IMR-90 (cell line): Measurements from ENCODE around the gene ABCC5. TPM values are rescaled to one million over a fixed set of nuclear protein-coding genes. Genes with fewer than 3 reads are reported as not detected.

Experiments
- ATAC-seq: fragments of 200-7000 bp; cut with Tn5 transposase; 2 replicates; pipeline ENCODE4 v1.9.1; 2020; ENCODE audit warnings: low read depth, mild to moderate bottlenecking, moderate library complexity
- BruUV-seq: library from RNA; stranded (reverse); fragments of 400-500 nt; replicated peaks from 2 replicates; lab custom pipeline; 2021; lab: Mats Ljungman, UMichigan
- CTCF ChIA-PET: fragments of 300-600 bp; formaldehyde crosslinking; extraction: SDS; loops from one replicate; lab custom pipeline; 2021; ENCODE audit warnings: antibody characterized with exemption; lab: Yijun Ruan, JAX
- POLR2A ChIA-PET: fragments of 300-600 bp; sonication (Branson Sonifier 250); formaldehyde crosslinking; loops from one replicate; lab custom pipeline; 2022; ENCODE audit warnings: antibody characterized with exemption; ENCODE audit not compliant: unreplicated experiment; lab: Charles Lee
- DNase-seq: peaks from one replicate; pipeline ENCODE4 v3.0.0; 2013
- H2AFZ ChIP-seq: replicated peaks from 2 replicates; pipeline ENCODE3; 2013; ENCODE audit warnings: low read length, mild to moderate bottlenecking; ENCODE audit not compliant: poor library complexity
- H2AK5ac ChIP-seq: 2 replicates; pipeline ENCODE4 v1.6.1; 2013; ENCODE audit warnings: low read depth, low read length, inconsistent platforms
- H2AK9ac ChIP-seq: replicated peaks from 2 replicates; pipeline ENCODE3; 2013; ENCODE audit warnings: mild to moderate bottlenecking, low read depth, low read length, moderate library complexity; ENCODE audit not compliant: poor library complexity
- H2BK120ac ChIP-seq: 2 replicates; pipeline ENCODE4 v1.6.1; 2013; ENCODE audit warnings: low read depth, low read length, inconsistent platforms
- H2BK15ac ChIP-seq: 3 replicates; pipeline ENCODE4 v1.6.1; 2013; ENCODE audit warnings: low read depth, low read length, inconsistent platforms
- H2BK20ac ChIP-seq: 2 replicates; pipeline ENCODE4 v1.6.1; 2013; ENCODE audit warnings: low read depth, mild to moderate bottlenecking, inconsistent platforms, low read length, moderate library complexity
- H2BK5ac ChIP-seq: 2 replicates; pipeline ENCODE4 v1.6.1; 2013; ENCODE audit warnings: mild to moderate bottlenecking, low read depth, low read length, inconsistent platforms; ENCODE audit not compliant: poor library complexity, severe bottlenecking
- H3K14ac ChIP-seq: replicated peaks from 2 replicates; pipeline ENCODE4 v1.6.1; 2013; ENCODE audit warnings: low read depth, low read length, inconsistent platforms
- H3K18ac ChIP-seq: 2 replicates; pipeline ENCODE4 v1.6.1; 2013; ENCODE audit warnings: low read depth, low read length, control low read depth
- H3K23ac ChIP-seq: 2 replicates; pipeline ENCODE4 v1.6.1; 2013; ENCODE audit warnings: low read depth, low read length, inconsistent platforms
- H3K27ac ChIP-seq: 2 replicates; pipeline ENCODE4 v1.5.1; 2013; ENCODE audit warnings: mild to moderate bottlenecking, control low read depth, low read length; ENCODE audit not compliant: insufficient read depth
- H3K27me3 ChIP-seq: 2 replicates; pipeline ENCODE4 v1.6.1; 2013; ENCODE audit warnings: low read length; ENCODE audit not compliant: control insufficient read depth, insufficient read depth
- H3K36me3 ChIP-seq: 2 replicates; pipeline ENCODE4 v1.6.1; 2013; ENCODE audit warnings: low read length, mixed read lengths; ENCODE audit not compliant: control insufficient read depth, insufficient read depth
- H3K4ac ChIP-seq: 2 replicates; pipeline ENCODE4 v1.6.1; 2013; ENCODE audit warnings: low read depth, low read length, inconsistent platforms
- H3K4me1 ChIP-seq: 2 replicates; pipeline ENCODE4 v1.6.1; 2013; ENCODE audit warnings: low read length, mixed read lengths; ENCODE audit not compliant: control insufficient read depth, insufficient read depth
- H3K4me2 ChIP-seq: 2 replicates; pipeline ENCODE4 v1.6.1; 2013; ENCODE audit warnings: low read depth, mild to moderate bottlenecking, control low read depth, low read length, moderate library complexity
- H3K4me3 ChIP-seq: 2 replicates; pipeline ENCODE4 v1.5.1; 2013; ENCODE audit warnings: low read depth, mild to moderate bottlenecking, control low read depth, low read length, moderate library complexity; ENCODE audit not compliant: insufficient read depth
- H3K56ac ChIP-seq: 2 replicates; pipeline ENCODE4 v1.6.1; 2013; ENCODE audit warnings: low read length, inconsistent platforms; ENCODE audit not compliant: insufficient read depth; ENCODE audit errors: extremely low read depth
- H3K79me1 ChIP-seq, 2 experiments: 2 replicates each; pipeline ENCODE4 v1.6.1; 2013; ENCODE audit warnings: low read length in 2 of 2, inconsistent platforms in 1 of 2, low read depth in 1 of 2
- H3K9ac ChIP-seq: 2 replicates; pipeline ENCODE4 v1.6.1; 2013; ENCODE audit warnings: low read depth, low read length, control low read depth
- H3K9me1 ChIP-seq: 2 replicates; pipeline ENCODE4 v1.6.1; 2013; ENCODE audit warnings: low read length, inconsistent platforms; ENCODE audit not compliant: insufficient read depth
- H3K9me3 ChIP-seq: 2 replicates; pipeline ENCODE4 v1.6.1; 2013; ENCODE audit warnings: low read length; ENCODE audit not compliant: control insufficient read depth, insufficient read depth
- H4K20me1 ChIP-seq: 2 replicates; pipeline ENCODE4 v1.6.1; 2013; ENCODE audit warnings: low read length, inconsistent platforms; ENCODE audit not compliant: insufficient read depth
- H4K5ac ChIP-seq: 2 replicates; pipeline ENCODE4 v1.6.1; 2013; ENCODE audit warnings: mild to moderate bottlenecking, low read depth, low read length, control low read depth
- H4K8ac ChIP-seq, 2 experiments: 2 replicates each; pipeline ENCODE4 v1.6.1; 2013; ENCODE audit warnings: low read depth in 2 of 2, low read length in 2 of 2, control low read depth in 1 of 2, inconsistent platforms in 1 of 2
- H4K91ac ChIP-seq: 2 replicates; pipeline ENCODE4 v1.6.1; 2013; ENCODE audit warnings: low read depth, low read length, inconsistent platforms; ENCODE audit not compliant: insufficient read depth
- CEBPB ChIP-seq: IDR thresholded peaks from 2 replicates; pipeline ENCODE4 v1.6.1; 2012; ENCODE audit warnings: low read depth, low read length, improper control_type of control experiment
- MAFK ChIP-seq: IDR thresholded peaks from 2 replicates; pipeline ENCODE4 v1.6.1; 2012; ENCODE audit warnings: low read depth, low read length, improper control_type of control experiment
- MAZ ChIP-seq: IDR thresholded peaks from 2 replicates; pipeline ENCODE4 v1.6.1; 2012; ENCODE audit warnings: low read depth, mild to moderate bottlenecking, low read length, improper control_type of control experiment, moderate library complexity, borderline replicate concordance
- MXI1 ChIP-seq: IDR thresholded peaks from 2 replicates; pipeline ENCODE4 v1.6.1; 2012; ENCODE audit warnings: low read depth, mild to moderate bottlenecking, low read length, moderate library complexity, borderline replicate concordance
- NFE2L2 ChIP-seq: fragments of 150-350 bp; IDR thresholded peaks from 2 replicates; pipeline ENCODE4 v1.6.1; 2016; ENCODE audit warnings: low read depth, mild to moderate bottlenecking, low read length
- POLR2A ChIP-seq: IDR thresholded peaks from 2 replicates; pipeline ENCODE4 v1.6.1; 2012; ENCODE audit warnings: mild to moderate bottlenecking, low read depth, low read length
- RCOR1 ChIP-seq: IDR thresholded peaks from 2 replicates; pipeline ENCODE4 v1.6.1; 2012; ENCODE audit warnings: mild to moderate bottlenecking, low read length, improper control_type of control experiment; ENCODE audit not compliant: insufficient replicate concordance
- RFX5 ChIP-seq: IDR thresholded peaks from 2 replicates; pipeline ENCODE4 v1.8.0; 2012; ENCODE audit warnings: low read depth, mild to moderate bottlenecking, low read length, moderate library complexity
- SMC3 ChIP-seq: fragments of 150-350 bp; IDR thresholded peaks from 2 replicates; pipeline ENCODE4 v1.6.1; 2016; ENCODE audit warnings: low read depth, mild to moderate bottlenecking, antibody characterized with exemption, low read length, moderate library complexity
- WGBS, 2 experiments: methylation state at CpG; one replicate each; pipeline versions ENCODE4 v1.1.5 to v1.1.7; 2013; ENCODE audit warnings: missing lambda C conversion rate in 2 of 2; ENCODE audit not compliant: insufficient read length in 1 of 2; ENCODE audit errors: extremely low coverage in 2 of 2; 5-methylcytosine and 5-hydroxymethylcytosine counted together
- dilution Hi-C: fragments of 300-500 bp; cut with HindIII; formaldehyde crosslinking; loops from one replicate; pipeline ENCODE4 v1.14.3; 2018; ENCODE audit warnings: low sequenced_read_pairs; ENCODE audit not compliant: unreplicated experiment
- in situ Hi-C: fragments of 300-500 bp; cut with MboI; formaldehyde crosslinking; loops from 3 replicates; pipeline ENCODE4 v1.14.3; 2019; ENCODE audit warnings: low sequenced_read_pairs, inconsistent platforms, mixed read lengths
- intact Hi-C: fragments of 100-400 bp; cut with micrococcal nuclease; formaldehyde crosslinking; loops from 2 replicates; pipeline ENCODE4 v1.10.0; 2022
- polyA plus RNA-seq, 3 experiments: library from polyadenylated mRNA; depleted of rRNA; stranded (reverse); fragments of >200 nt; gene quantifications; 2 replicates each; pipeline ENCODE4 v1.2.3, GENCODE V29; 2012; ENCODE audit warnings: low replicate concordance in 1 of 3
- total RNA-seq: library from RNA; depleted of rRNA; stranded (reverse); fragments of >200 nt; gene quantifications from 2 replicates; pipeline ENCODE4 v1.2.3, GENCODE V29; 2012
- TF ChIP-seq, protein P1 (sequence below): fragments of 150-350 bp; IDR thresholded peaks from 2 replicates; pipeline ENCODE4 v1.6.1; 2017; ENCODE audit warnings: mild to moderate bottlenecking, antibody characterized with exemption, low read length, low read depth
- TF ChIP-seq, protein P2 (sequence below): conservative IDR thresholded peaks from 2 replicates; pipeline ENCODE4 v1.5.1; 2012; ENCODE audit warnings: mild to moderate bottlenecking, low read depth, low read length, improper control_type of control experiment

The ABCC5 gene
- total and polyA plus RNA-seq, 2 of the 4 experiments (the other 2 are of a cell fraction), result 8.4 to 17.7 TPM

DNA sequence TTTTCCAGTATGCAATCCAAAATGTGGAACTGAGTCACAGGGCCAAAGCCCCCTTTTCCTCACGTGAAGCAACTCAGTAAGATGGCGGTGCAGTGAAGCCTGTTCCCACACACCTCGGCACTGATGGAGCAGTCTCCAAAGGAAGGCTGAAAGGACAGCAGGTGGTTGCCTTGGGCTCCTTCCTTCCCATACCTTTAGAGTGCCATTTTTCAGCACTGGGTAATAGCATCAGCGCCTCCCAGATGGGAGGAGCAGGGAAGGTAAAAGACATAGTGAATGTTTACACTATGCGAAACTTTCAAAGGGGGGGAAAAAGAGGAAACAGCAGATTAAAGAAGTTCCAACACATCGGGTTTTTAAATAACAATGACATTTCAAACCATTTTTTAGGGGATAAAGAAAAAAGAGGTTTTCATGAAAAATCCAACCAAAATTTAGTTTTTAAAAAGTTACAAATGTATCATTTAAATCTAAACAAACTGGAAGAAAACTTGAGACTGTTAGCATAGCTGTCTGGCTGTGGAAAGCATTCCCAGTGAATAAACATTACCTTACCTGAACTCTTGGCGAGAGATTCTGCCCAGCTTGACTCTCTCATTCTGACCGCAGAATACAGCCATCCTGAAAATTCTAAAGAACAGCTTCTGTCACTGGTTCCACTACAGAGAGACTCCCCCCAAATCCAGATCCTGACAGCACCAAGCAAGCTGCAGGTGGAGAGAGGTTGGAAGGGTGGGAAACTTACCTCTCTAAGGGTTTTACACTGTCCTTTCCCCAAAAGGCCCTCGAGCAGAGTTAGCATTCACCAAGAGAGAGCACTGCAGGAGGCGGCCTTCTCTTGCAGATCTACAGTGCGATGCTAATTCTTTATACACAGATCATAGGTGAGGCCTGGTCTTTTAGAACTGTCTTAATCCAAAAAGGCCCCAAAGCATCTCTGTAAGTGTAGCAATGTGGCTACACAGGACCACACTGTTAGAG, 32.6 kb downstream of the ABCC5 start:
- H3K23ac ChIP-seq, result no peak overlapping the region
- intact Hi-C loops, result no loop called here
- H3K4me1 ChIP-seq, result peaks cover 16% of the 10 kb centered on the region
- DNase-seq, result no peak
- no CpG with 5 or more reads among the region's 11 CpGs for WGBS, 2 experiments
- H3K4me2 ChIP-seq, result no peak overlapping the region
- H2BK120ac ChIP-seq, result no peak overlapping the region
- TF ChIP-seq RCOR1 (no peak), MXI1 (no peak), CEBPB (no peak), MAZ (no peak), NFE2L2 (no peak), MAFK (no peak), POLR2A (no peak), SMC3 (no peak), RFX5 (no peak)
- TF ChIP-seq, protein P1, sequence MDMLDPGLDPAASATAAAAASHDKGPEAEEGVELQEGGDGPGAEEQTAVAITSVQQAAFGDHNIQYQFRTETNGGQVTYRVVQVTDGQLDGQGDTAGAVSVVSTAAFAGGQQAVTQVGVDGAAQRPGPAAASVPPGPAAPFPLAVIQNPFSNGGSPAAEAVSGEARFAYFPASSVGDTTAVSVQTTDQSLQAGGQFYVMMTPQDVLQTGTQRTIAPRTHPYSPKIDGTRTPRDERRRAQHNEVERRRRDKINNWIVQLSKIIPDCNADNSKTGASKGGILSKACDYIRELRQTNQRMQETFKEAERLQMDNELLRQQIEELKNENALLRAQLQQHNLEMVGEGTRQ, result no peak
- TF ChIP-seq, protein P2, sequence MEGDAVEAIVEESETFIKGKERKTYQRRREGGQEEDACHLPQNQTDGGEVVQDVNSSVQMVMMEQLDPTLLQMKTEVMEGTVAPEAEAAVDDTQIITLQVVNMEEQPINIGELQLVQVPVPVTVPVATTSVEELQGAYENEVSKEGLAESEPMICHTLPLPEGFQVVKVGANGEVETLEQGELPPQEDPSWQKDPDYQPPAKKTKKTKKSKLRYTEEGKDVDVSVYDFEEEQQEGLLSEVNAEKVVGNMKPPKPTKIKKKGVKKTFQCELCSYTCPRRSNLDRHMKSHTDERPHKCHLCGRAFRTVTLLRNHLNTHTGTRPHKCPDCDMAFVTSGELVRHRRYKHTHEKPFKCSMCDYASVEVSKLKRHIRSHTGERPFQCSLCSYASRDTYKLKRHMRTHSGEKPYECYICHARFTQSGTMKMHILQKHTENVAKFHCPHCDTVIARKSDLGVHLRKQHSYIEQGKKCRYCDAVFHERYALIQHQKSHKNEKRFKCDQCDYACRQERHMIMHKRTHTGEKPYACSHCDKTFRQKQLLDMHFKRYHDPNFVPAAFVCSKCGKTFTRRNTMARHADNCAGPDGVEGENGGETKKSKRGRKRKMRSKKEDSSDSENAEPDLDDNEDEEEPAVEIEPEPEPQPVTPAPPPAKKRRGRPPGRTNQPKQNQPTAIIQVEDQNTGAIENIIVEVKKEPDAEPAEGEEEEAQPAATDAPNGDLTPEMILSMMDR, result no peak
- H3K9me3 ChIP-seq, result no peaks in the 10 kb centered on the region
- peaks cover 16% of the 10 kb centered on the region for H3K9me1 ChIP-seq
- H2AK9ac ChIP-seq, result no peak overlapping the region
- no peak overlapping the region for H3K9ac ChIP-seq
- H3K79me1 ChIP-seq, result peaks cover 0 to 9% of the 10 kb centered on the region in 2 experiments; a peak in 2 of 4 replicates
- H2AK5ac ChIP-seq, result no peak overlapping the region
- H3K14ac ChIP-seq, result no peak overlapping the region
- H3K27ac ChIP-seq, result no peak overlapping the region
- no peak overlapping the region for H2BK5ac ChIP-seq
- H3K27me3 ChIP-seq, result no peaks in the 10 kb centered on the region
- H4K91ac ChIP-seq, result no peak overlapping the region
- H3K36me3 ChIP-seq, result peaks cover 27% of the 10 kb centered on the region
- H3K4me3 ChIP-seq, result no peak overlapping the region
- H2AFZ ChIP-seq, result no peak overlapping the region
- dilution Hi-C loops, result no loop called here
- H4K8ac ChIP-seq, result no peak overlapping the region
- ChIA-PET CTCF (no interaction called here), POLR2A (no interaction called here)
- H2BK15ac ChIP-seq, result no peak overlapping the region
- no peak overlapping the region for H4K5ac ChIP-seq
- BruUV-seq, result no TSS peak
- H2BK20ac ChIP-seq, result no peak overlapping the region
- in situ Hi-C loops, result no loop called here
- H3K56ac ChIP-seq, result no peak overlapping the region
- ATAC-seq, result no peak
- H3K4ac ChIP-seq, result no peak overlapping the region
- H4K20me1 ChIP-seq, result peaks cover 8% of the 10 kb centered on the region; the same call in 1 of the 2 replicates
- H3K18ac ChIP-seq, result no peak overlapping the region
